Ovary (tissue), 3 donors: ENCODE data around the gene HOXD9.

Source experiments
- EP300 ChIP-seq: sonication (generic); formaldehyde crosslinking; IDR thresholded peaks from one replicate; pipeline ENCODE4 v1.6.1; 2017; ENCODE audit warnings: antibody characterized with exemption
- TF ChIP-seq, protein P1 (sequence below), 3 donors: fragments of 450-650 bp in 2 of 3; fragments of 200-600 bp in 1 of 3; IDR thresholded peaks; one replicate each; pipeline versions ENCODE4 v1.5.1 to v1.8.0; 2016 to 2022; ENCODE audit warnings: antibody characterized with exemption in 3 of 3, mild to moderate bottlenecking in 1 of 3
- donor health status: DM: no; HTN: no; CAD: no.

DNA sequence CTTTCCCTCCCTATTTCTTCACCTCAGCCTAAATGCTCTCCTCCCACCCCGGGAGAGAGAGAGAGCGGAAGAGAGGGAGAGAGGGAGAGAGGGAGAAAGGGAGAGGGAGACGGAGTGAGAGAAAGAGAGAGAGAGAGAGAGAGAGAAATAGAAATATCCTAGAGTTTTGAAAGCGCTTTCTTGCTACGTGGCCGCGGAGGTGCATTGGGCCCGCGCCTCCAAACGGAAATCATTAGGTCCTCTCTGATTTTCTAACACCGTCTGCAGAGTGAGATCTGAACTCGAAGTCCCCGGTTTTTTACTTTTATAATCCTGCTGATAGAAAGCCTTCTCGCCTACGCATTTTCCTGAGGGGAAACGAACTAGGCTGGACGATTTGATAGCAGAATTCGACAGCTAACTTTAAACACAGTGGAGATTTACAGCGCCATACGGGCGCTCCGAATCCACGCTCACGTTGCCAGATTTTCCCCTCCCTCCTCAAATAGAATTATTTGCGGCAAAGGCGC is 37.9 kb upstream of the HOXD9 start:
- TF ChIP-seq, protein P1, sequence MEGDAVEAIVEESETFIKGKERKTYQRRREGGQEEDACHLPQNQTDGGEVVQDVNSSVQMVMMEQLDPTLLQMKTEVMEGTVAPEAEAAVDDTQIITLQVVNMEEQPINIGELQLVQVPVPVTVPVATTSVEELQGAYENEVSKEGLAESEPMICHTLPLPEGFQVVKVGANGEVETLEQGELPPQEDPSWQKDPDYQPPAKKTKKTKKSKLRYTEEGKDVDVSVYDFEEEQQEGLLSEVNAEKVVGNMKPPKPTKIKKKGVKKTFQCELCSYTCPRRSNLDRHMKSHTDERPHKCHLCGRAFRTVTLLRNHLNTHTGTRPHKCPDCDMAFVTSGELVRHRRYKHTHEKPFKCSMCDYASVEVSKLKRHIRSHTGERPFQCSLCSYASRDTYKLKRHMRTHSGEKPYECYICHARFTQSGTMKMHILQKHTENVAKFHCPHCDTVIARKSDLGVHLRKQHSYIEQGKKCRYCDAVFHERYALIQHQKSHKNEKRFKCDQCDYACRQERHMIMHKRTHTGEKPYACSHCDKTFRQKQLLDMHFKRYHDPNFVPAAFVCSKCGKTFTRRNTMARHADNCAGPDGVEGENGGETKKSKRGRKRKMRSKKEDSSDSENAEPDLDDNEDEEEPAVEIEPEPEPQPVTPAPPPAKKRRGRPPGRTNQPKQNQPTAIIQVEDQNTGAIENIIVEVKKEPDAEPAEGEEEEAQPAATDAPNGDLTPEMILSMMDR (IDR thresholded peaks at IDR 0.05) = no peak
- TF ChIP-seq EP300 = no peak
